ENCODE measurements around the gene SEC62.

DNA sequence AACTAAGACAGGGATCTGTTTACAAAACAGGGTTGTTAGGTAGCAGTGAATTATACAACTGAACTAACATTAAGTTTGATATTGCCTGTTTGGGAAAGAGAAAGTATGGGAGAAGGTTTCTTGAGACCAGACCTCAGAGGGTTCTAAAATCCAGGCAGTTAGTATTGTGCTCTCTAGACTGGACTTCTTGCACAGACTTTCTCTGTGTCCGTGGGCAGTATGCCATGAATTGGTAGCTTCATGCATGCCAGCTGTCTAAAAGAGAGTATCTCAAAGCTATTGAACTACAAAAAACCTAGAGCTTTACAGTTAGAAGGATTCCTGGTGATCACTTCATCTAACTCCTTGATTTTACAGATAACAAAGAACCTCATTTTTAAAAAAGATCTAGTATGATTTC lies 42.8 kb upstream of the SEC62 start:
- TF ChIP-seq, protein P1, sequence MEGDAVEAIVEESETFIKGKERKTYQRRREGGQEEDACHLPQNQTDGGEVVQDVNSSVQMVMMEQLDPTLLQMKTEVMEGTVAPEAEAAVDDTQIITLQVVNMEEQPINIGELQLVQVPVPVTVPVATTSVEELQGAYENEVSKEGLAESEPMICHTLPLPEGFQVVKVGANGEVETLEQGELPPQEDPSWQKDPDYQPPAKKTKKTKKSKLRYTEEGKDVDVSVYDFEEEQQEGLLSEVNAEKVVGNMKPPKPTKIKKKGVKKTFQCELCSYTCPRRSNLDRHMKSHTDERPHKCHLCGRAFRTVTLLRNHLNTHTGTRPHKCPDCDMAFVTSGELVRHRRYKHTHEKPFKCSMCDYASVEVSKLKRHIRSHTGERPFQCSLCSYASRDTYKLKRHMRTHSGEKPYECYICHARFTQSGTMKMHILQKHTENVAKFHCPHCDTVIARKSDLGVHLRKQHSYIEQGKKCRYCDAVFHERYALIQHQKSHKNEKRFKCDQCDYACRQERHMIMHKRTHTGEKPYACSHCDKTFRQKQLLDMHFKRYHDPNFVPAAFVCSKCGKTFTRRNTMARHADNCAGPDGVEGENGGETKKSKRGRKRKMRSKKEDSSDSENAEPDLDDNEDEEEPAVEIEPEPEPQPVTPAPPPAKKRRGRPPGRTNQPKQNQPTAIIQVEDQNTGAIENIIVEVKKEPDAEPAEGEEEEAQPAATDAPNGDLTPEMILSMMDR (IDR thresholded peaks at IDR 0.05), result no peak
- TF ChIP-seq POLR2A (IDR thresholded peaks at IDR 0.05), result no peak
